ELF-1 (cell line): Measurements from ENCODE around the gene ENPP7.

Experiments used
- DNase-seq: peaks from one replicate; pipeline ENCODE4 v3.0.0-alpha.2; 2016; ENCODE audit warnings: low read depth, low spot score

Gene ENPP7

GRCh38 chr17:79702550-79703236 lies 28.1 kb upstream of the ENPP7 start:
- no peak for DNase-seq

- DNase-seq: no peak
Measured at GRCh38 chr17:79704691-79705090, 26.1 kb upstream of the ENPP7 start.

- no peak for DNase-seq
Measured at GRCh38 chr17:79705674-79706073, 25.1 kb upstream of the ENPP7 start.

DNA sequence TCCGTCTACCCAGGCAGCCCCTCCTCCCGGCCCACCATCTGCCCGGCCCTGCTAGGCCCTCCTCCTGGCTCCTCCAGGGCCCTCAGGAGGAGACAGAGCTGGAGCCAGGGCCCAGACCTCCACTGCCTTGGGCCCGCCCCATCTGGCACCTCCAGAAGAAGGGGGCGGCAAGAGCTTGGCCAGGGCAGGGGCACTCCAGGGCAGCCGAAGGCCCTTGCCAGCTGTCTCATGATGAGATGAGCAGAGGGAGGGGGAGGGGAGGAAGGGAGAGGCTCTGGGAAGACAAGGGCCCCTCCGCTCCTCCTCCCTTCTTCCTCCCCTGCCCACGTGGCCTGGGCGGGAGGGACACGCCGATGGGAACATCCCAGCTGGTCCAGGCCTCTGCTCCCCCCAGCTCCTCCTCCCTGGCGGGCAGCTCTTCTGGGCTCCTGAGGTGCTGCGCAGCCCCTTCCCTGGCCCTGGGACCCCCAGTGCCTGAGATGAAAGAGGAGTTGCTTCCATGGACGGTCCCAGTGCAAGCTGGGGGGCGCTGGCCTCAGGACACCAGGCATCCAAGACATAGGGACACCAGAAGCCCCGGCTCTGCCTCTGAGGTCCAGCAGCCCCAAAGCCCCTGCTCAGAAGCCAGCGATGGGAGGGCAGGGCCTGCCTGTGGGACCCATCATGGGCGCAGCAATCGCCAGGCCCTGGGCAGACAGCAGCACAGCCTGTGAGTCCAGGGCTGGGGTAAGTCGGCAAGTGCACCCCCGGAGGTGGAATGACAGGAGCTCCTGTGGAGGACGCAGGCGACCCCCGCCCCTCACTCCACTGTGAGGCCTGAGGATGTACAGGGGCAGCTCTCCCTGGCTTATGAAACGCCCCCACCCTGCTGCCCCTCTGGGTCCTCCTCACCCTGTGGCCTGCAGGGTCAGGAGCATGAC lies 23.6 kb upstream of the ENPP7 start:
- peak; percentile 23 for DNase-seq

- DNase-seq: peak; percentile 74
Measured at GRCh38 chr17:79707931-79708891, 22.5 kb upstream of the ENPP7 start.

GRCh38 chr17:79711715-79712305 lies 18.9 kb upstream of the ENPP7 start:
- DNase-seq: no peak

GRCh38 chr17:79713391-79713790 lies 17.4 kb upstream of the ENPP7 start:
- no peak for DNase-seq

DNA sequence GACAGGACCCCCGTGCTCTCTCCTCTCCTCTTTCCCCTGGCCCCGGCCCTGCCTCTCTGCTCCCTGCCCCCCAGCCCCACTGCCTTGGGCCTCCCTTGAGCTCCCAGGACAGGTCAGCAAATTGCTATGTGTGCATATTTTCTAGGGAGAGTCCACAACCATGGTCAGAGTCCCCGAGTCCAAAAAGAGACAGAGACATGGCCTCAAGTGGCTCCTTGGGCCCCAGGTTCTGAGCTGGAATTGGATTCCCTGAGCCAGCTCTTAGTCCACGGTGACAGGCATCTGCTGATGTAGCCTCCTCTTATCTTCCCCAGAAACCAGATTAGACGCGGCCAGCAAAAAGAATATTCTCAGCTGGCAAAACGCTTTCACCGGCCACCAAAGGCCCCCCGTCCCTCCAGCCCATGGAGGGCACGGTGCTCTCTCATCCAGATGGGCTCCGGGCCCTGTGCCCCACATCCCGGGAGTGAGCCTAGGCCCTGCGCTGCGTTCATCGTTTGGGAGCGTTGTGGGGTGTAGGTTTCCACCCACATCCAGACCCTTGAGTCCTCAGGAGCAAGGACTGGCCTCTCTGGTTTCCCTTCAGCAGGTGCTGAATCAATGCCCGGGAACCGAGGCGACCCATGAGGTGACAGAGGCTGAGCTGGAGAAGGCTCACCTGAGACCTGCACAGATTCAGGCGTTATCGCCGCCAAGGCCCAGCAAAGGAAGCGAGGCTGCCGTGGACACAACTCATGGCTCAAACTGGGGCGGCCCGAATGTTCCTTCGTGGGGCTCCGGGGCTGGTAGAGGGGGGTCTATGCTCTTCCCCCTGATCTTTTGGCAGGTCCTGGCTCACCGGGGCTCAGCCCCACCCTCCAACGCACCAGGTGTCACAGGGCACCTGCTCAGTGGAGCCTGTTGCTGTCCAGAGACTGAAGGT lies 16.3 kb upstream of the ENPP7 start:
- DNase-seq: no peak

DNA sequence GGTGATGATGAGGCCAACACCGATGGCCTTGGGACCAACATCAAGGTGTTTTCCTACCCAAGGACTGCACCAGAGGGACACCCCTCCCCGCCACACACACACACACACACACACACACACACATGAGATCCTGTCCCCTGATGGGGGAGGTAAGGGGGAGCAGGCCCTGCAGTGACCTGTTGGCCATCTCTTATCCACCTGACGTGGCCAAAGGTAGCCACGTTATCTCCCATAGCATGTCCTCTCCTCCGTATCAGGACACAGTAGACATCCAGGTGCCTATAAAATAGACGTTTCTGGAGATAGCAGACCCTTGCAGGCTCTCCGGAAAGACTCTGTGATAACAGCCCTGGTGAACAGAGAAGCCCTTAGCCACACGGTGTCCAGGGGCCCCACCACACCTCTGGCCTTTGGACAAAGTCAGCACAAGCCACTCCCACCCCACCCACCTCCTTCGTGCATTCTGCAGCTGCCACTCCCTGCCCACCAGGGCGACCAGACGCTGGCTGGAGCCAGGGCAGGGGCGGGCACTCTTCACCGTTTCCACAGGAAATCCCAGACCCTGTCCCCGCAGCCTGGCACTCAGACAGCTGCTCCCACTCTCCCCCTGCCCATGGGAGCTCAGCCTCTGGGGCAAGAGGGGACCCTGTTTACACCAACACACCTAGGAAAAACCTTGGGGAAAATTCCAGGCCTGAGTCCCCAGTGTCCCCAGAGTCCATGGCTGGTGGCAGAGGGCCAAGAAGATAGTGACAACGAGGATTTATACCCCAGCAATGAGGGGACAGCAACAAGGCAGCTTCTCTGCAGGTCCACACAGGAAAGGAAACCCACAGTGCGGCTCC lies 15.4 kb upstream of the ENPP7 start:
- DNase-seq: no peak

DNA sequence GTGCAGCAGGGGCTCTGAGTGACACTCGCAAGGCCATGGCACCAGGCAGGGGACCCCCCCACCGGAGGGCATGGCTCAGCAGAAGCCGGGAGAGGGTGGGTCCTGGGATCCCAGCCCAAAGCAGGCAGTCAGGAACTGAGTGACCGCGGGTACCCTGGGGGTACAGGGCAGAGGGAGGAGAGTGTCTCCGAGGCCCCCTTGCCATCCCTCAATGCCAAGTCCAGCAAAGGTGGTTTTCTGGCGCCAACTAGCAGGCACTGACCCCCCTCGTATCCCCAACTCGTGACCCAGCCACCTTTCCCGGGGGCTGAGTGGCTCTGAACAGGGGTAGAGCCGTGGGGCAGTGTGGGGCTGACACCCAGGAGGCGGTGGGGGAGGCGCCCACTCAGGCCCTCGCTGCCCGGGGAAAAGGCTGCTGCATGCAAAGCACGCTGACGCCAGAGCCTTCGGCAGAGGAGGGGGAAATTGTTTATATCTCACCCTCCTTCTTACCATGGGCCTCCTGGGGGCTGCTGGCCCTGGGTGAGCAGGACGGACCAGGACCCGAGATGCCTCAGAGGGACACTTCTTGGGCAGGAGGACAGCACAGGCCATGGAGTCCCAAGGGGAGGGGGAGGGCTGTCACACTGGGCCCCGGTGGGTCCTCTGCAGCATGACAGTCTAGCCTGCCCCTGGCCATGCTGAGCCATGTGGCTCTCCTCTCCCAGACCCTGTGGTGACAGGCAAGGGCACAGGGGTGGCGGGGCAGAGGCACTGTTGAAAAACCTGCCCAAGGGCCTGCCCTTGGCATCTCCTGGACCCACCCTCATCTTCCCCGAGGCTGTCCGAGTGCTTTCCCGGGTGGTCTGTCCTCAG lies 14.6 kb upstream of the ENPP7 start:
- DNase-seq: no peak

DNA sequence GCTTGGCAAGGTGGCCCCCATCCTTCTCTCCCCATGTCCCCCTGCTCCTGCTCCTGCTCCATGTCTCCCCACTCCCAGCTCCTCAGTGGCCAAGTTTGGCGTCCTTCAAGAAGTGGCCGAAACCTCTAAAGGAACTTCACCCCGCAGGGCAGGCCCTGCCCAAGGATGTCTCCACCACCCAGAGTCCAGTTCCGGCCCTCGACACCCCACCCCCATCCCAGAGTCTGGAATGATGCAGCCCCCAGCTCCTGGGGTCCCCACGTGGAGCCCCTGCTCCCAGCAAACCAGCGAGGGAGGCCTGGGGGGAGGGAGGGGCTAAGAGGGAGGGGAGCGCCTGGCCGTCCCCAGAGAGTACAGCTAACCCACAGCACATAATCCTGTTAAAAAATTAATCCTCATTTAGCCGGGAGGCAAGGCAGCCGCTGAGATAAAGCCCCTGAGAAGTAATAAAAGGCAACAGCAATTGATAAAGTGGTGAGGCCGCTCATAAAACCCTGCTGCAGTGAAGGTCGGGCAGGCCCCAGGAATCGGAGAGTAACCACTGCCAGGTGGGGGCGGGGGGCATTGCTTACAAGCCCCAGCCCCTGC lies 9.9 kb upstream of the ENPP7 start:
- DNase-seq: no peak

GRCh38 chr17:79721993-79722671 lies 8.6 kb upstream of the ENPP7 start:
- peak; percentile 59 for DNase-seq

DNA sequence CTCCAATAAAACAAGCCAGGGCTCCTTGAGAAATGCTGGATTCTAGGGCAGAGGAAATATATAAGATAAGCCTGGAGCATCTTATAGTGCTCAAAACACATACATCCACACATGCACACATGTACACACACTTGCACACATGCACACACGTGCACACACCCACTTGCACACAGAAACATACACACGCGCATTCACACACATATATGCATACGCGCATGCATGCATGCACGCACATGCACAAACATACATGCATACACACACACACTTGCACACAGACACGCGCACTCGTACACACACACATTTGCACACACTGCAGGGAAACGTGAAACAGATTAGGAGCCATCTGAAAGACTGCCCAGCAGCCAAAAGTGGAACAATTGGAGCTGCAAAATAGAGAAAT lies 8.0 kb upstream of the ENPP7 start:
- DNase-seq: no peak

DNA sequence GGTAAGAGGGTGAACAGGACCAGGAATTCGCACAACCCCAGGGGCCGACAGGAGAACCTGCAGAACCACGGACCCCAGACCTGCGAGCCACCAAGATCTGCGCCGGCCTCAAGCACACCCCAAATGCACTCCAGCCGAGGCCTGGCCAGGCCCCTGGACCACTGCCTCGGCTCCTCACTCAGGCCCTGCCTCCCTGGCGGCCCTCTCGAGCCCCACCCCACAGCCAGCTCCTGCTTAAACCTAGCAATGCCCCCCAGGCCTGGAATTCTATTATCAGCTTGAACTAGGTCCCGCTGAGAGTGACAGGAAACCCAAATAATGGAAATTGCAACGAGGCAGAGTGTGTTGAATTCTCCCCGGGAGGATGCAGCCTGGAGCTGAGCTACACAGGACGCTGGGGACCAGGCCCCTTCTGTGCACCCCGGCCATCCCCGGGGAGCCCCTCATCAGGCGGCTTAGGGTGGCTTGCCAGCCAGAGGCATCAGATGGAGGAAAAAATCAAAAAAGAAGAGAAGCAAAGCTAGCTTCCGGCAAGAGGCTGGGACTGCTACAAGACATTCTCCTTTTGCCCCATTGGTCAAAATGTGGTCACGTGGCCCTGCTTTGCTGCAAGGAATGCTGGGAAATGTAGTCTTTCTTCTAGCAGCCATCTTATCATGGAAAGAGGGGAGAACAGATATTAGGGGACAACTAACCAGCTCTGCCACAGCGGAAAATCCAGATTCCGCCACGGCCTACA lies 2.4 kb upstream of the ENPP7 start:
- DNase-seq: peak; percentile 95

DNA sequence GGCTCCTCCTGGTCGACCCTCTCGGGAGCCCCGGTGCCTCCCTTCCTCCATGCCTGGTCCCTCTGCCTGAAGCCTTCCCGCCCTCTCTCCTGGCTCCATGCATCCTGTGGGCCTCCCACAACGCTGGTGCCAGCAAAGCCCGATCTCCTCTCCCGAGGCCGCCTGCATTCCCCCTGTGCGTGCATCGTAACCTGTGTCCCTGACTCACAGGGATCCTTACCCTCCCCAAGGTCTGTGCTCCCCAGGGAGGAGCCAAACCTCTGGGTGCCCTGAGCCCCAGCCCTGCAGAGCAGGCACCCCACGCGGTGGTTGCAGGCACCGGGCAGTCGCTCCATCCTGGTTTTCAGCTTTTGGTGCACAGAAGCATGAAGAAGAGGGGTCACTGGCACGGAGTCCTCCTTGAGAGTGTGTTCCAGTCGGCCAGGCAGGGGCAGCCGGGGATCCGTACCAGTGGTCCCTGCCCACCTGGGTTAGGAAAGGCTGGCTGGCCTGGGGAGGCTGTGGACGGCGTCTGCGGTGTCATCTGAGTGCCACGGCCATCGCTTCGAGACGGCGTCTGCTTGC lies 1.8 kb upstream of the ENPP7 start:
- no peak for DNase-seq

DNA sequence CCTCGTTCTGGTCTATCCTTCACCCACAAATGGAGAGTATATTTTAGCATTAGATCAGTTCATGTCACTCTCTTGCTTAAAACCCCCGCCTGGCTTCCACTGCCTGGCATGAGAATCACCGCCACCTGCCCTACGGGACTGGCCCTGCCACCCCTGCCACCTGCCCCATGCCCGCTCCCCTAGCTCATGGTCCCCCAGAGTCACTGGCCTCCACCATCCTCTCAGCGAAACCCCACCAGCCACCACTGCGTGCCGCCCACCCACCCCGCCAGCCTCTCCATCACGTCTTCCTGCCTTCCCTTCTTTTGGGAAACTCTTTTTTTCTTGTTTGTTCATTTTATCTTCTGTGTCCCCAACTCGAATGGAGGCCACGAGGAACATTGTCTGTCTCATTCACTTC lies 982 bp upstream of the ENPP7 start:
- DNase-seq: no peak

GRCh38 chr17:79730437-79730768 lies 340 bp upstream of the ENPP7 start:
- DNase-seq: no peak
